OCI-LY3 (cell line): ENCODE data around the gene FRMD4A.
A peak's percentile ranks its signal among the peaks of the same experiment; 100 is the strongest.
"Not testable (repeated sequence)": the region's sequence is repeated elsewhere in the genome, so short reads cannot be mapped to it uniquely, and the experiment has no call there.

Experiments
- H2AFZ ChIP-seq: fragments of 200-600, 300-600 bp; shearing (Covaris generic); 2 replicates; pipeline ENCODE4 v1.6.0; 2014; ENCODE audit warnings: antibody characterized with exemption, low read depth, low read length
- H3K27ac ChIP-seq: fragments of 200-600, 300-600 bp; sonication (generic); 2 replicates; pipeline ENCODE4 v1.5.1; 2014; ENCODE audit warnings: mild to moderate bottlenecking, low read length, moderate library complexity, mixed read lengths
- H3K27me3 ChIP-seq: fragments of 200-600, 300-600 bp; sonication (generic); 2 replicates; pipeline ENCODE4 v1.6.1; 2014; ENCODE audit warnings: low read depth, low read length, mixed read lengths
- H3K36me3 ChIP-seq: fragments of 200-600, 300-600 bp; sonication (generic); replicated peaks from 2 replicates; pipeline ENCODE3; 2014; ENCODE audit warnings: low read depth, low read length, mixed read lengths
- H3K4me1 ChIP-seq: fragments of 300-600, 200-600 bp; sonication (generic); 2 replicates; pipeline ENCODE4 v1.6.1; 2014; ENCODE audit warnings: low read length, mixed read lengths
- H3K4me2 ChIP-seq: fragments of 200-600, 300-600 bp; sonication (generic); 2 replicates; pipeline ENCODE4 v1.6.1; 2014; ENCODE audit warnings: low read length, mixed read lengths
- H3K4me3 ChIP-seq: fragments of 300-600, 200-600 bp; sonication (generic); 2 replicates; pipeline ENCODE4 v1.5.1; 2014; ENCODE audit warnings: antibody characterized with exemption, mild to moderate bottlenecking, low read length, moderate library complexity
- H3K79me2 ChIP-seq: fragments of 300-600, 200-600 bp; shearing (Covaris generic); 2 replicates; pipeline ENCODE4 v1.6.1; 2014; ENCODE audit warnings: mild to moderate bottlenecking, low read length, mixed read lengths
- H3K9ac ChIP-seq: fragments of 300-600, 200-600 bp; shearing (Covaris generic); 2 replicates; pipeline ENCODE4 v1.6.0; 2014; ENCODE audit warnings: mild to moderate bottlenecking, low read length, moderate library complexity
- H3K9me3 ChIP-seq: fragments of 200-600, 300-600 bp; shearing (Covaris generic); 2 replicates; pipeline ENCODE4 v1.6.1; 2014; ENCODE audit warnings: low read length, mixed read lengths; ENCODE audit not compliant: insufficient read depth
- H4K20me1 ChIP-seq: fragments of 200-600, 300-600 bp; sonication (generic); 2 replicates; pipeline ENCODE4 v1.6.1; 2016; ENCODE audit warnings: low read length, mixed read lengths; ENCODE audit not compliant: insufficient read depth
- CTCF ChIP-seq: fragments of 200-600, 300-600 bp; sonication (generic); IDR thresholded peaks from 2 replicates; pipeline ENCODE4 v1.5.1; 2014; ENCODE audit warnings: antibody characterized with exemption, low read length, low read depth
- EZH2phosphoT487 ChIP-seq: fragments of 200-600 bp; shearing (Covaris generic); IDR thresholded peaks from 2 replicates; pipeline ENCODE4 v1.6.1; 2018; ENCODE audit warnings: antibody characterized with exemption, mixed run types, low read depth

Gene FRMD4A

GRCh38 chr10:13925971-13926780 is 404.5 kb downstream of the FRMD4A start:
- no peak overlapping the region for H3K9ac ChIP-seq
- 0 out of 2 replicates have a peak overlapping the region, but pooled peaks have one; percentile 20 for H3K4me2 ChIP-seq
- H3K27ac ChIP-seq, result no peak overlapping the region
- TF ChIP-seq EZH2phosphoT487, result no peak
- no peak for TF ChIP-seq CTCF
- H3K9me3 ChIP-seq, result no peaks in the 10 kb centered on the region
- no peak overlapping the region for H3K4me3 ChIP-seq
- peaks cover 9% of the 10 kb centered on the region; the same call in 1 of the 2 replicates for H3K27me3 ChIP-seq
- H3K79me2 ChIP-seq, result no peaks in the 10 kb centered on the region
- H3K4me1 ChIP-seq, result peaks cover 10% of the 10 kb centered on the region
- no peaks in the 10 kb centered on the region for H4K20me1 ChIP-seq
- no peak overlapping the region for H2AFZ ChIP-seq
- no peaks in the 10 kb centered on the region for H3K36me3 ChIP-seq

GRCh38 chr10:13924040-13924725 is 406.5 kb downstream of the FRMD4A start:
- H3K79me2 ChIP-seq, result no peaks in the 10 kb centered on the region
- no peak overlapping the region for H3K9ac ChIP-seq
- H2AFZ ChIP-seq, result no peak overlapping the region
- H3K9me3 ChIP-seq, result no peaks in the 10 kb centered on the region
- no peaks in the 10 kb centered on the region for H4K20me1 ChIP-seq
- no peaks in the 10 kb centered on the region for H3K36me3 ChIP-seq
- H3K4me2 ChIP-seq, result no peak overlapping the region
- H3K27ac ChIP-seq, result no peak overlapping the region
- peaks cover 13% of the 10 kb centered on the region for H3K4me1 ChIP-seq
- TF ChIP-seq EZH2phosphoT487, result no peak
- TF ChIP-seq CTCF, result no peak
- H3K27me3 ChIP-seq, result peaks cover 9% of the 10 kb centered on the region; the same call in 1 of the 2 replicates
- no peak overlapping the region for H3K4me3 ChIP-seq

- Histone ChIP-seq H3K4me2 (no peak overlapping the region), H2AFZ (no peak overlapping the region), H3K79me2 (no peaks in the 10 kb centered on the region), H3K9ac (no peak overlapping the region), H4K20me1 (no peaks in the 10 kb centered on the region), H3K4me3 (no peak overlapping the region), H3K27ac (no peak overlapping the region), H3K36me3 (no peaks in the 10 kb centered on the region), H3K9me3 (no peaks in the 10 kb centered on the region), H3K27me3 (peaks cover 9% of the 10 kb centered on the region; the same call in 1 of the 2 replicates), H3K4me1 (peaks cover 13% of the 10 kb centered on the region)
- TF ChIP-seq CTCF (no peak), EZH2phosphoT487 (no peak)
These were observed 408.1 kb downstream of the FRMD4A start for GRCh38 chr10:13922586-13922985.

- no peak overlapping the region for H3K27ac ChIP-seq
- H3K9me3 ChIP-seq, result no peaks in the 10 kb centered on the region
- no peak overlapping the region for H3K4me2 ChIP-seq
- peaks cover 9% of the 10 kb centered on the region; the same call in 1 of the 2 replicates for H3K27me3 ChIP-seq
- H4K20me1 ChIP-seq, result no peaks in the 10 kb centered on the region
- no peak overlapping the region for H2AFZ ChIP-seq
- no peaks in the 10 kb centered on the region for H3K79me2 ChIP-seq
- H3K4me1 ChIP-seq, result peaks cover 15% of the 10 kb centered on the region
- TF ChIP-seq CTCF (no peak), EZH2phosphoT487 (no peak)
- H3K9ac ChIP-seq, result no peak overlapping the region
- no peaks in the 10 kb centered on the region for H3K36me3 ChIP-seq
- H3K4me3 ChIP-seq, result no peak overlapping the region
These were observed 408.8 kb downstream of the FRMD4A start for GRCh38 chr10:13921941-13922340.

GRCh38 chr10:13921131-13921530 is 409.6 kb downstream of the FRMD4A start:
- not testable (repeated sequence) for H3K27ac ChIP-seq, H3K4me3 ChIP-seq, H3K4me2 ChIP-seq, H3K79me2 ChIP-seq, H3K27me3 ChIP-seq, H4K20me1 ChIP-seq, H3K36me3 ChIP-seq, H2AFZ ChIP-seq, H3K9me3 ChIP-seq, H3K9ac ChIP-seq
- peaks cover 22% of the 10 kb centered on the region for H3K4me1 ChIP-seq
